Pancreas (tissue), 10 donors: ENCODE results near the gene ELL3. TPM values are rescaled to one million over a fixed set of nuclear protein-coding genes. Genes with fewer than 3 reads are reported as not detected.
A peak's percentile ranks its signal among the peaks of the same experiment; 100 is the strongest.
"Not testable (repeated sequence)": the region's sequence is repeated elsewhere in the genome, so short reads cannot be mapped to it uniquely, and the experiment has no call there.

ENCODE experiments used
- ATAC-seq, 4 donors: fragments of 200-7000 bp; cut with Tn5 transposase; one replicate each; pipeline versions ENCODE4 v1.8.0 to v1.9.1; 2020; ENCODE audit warnings: mild to moderate bottlenecking in 4 of 4, moderate library complexity in 4 of 4
- DNase-seq, 6 donors: peaks; one replicate each; pipeline ENCODE4 v3.0.0-alpha.2; 2020
- FAIRE-seq: peaks from 2 replicates; lab custom pipeline; 2012; peaks lifted over from hg19 to GRCh38; lab: Jason Lieb, UNC
- H3K27ac ChIP-seq, 4 donors: fragments of 200-600 bp; sonication (generic); 1 replicate in 3 of 4; 2 replicates in 1 of 4; pipeline versions ENCODE4 v1.5.0 to v1.8.0; 2020
- H3K27me3 ChIP-seq, 4 donors: fragments of 200-600 bp; one replicate each; pipeline ENCODE4 v1.8.0; 2021
- H3K36me3 ChIP-seq, 3 donors: fragments of 200-600 bp; sonication (generic) in 1 of 3; one replicate each; pipeline versions ENCODE4 v1.5.0 to v1.8.0; 2020 to 2021
- H3K4me1 ChIP-seq, 3 donors: fragments of 200-600 bp; one replicate each; pipeline ENCODE4 v1.8.0; 2021
- H3K4me3 ChIP-seq, 4 donors: fragments of 200-600 bp; sonication (generic) in 2 of 4; one replicate each; pipeline versions ENCODE4 v1.5.0 to v1.8.0; 2020 to 2021
- H3K9me3 ChIP-seq, 4 donors: fragments of 200-600 bp; one replicate each; pipeline ENCODE4 v1.8.0; 2021
- WGBS, 2 donors: extraction: QIAGEN DNeasy Blood & Tissue Kit; methylation state at CpG; one replicate each; pipeline ENCODE4 v1.1.7; 2013; 5-methylcytosine and 5-hydroxymethylcytosine counted together
- intact Hi-C, 3 donors: fragments of 100-400 bp; cut with DNase I; formaldehyde crosslinking; loops; one replicate each; pipeline versions ENCODE4 v1.11.1 to v1.14.2; 2022
- microRNA-seq, 2 donors: library from miRNA; unstranded; fragments of <30 nt; microRNA quantifications; one replicate each; pipeline versions ENCODE4 to v1.1.0, GENCODE V29; 2019 to 2020
- polyA plus RNA-seq, 2 donors: library from polyadenylated mRNA; stranded (reverse); fragments of 200-250 nt; gene quantifications; one replicate each; pipeline ENCODE4 v1.2.3, GENCODE V29; 2013
- total RNA-seq, 6 donors: library from RNA; stranded (reverse); fragmentation: NEBNext Ultra II Directional in 4 of 6; extraction: Animal tissue kit (Norgen Biotek cat#: 25700) in 4 of 6; gene quantifications; one replicate each; pipeline versions ENCODE4 v1.2.1 to v1.2.4, GENCODE V29; 2021 to 2023
- TF ChIP-seq, protein P1 (sequence below), 4 donors: fragments of 200-600 bp; sonication (generic) in 3 of 4; IDR thresholded peaks; one replicate each; pipeline versions ENCODE4 v1.5.0 to v1.8.0; 2021; ENCODE audit warnings: antibody characterized with exemption in 4 of 4
- donor health status: healthy with polysubstance abuse.
- donor health status: DM: no; HTN: no; CAD: no; lungs with moderate emphysema.
- donor health status: DM: no; HTN: no; CAD: no.
- donor health status: control.
- donor health status: control.
- donor health status: Bipolar disorder and iron deficiency.
- donor health status: DM: yes; HTN: yes; CAD: no.
- donor health status: DM: no; HTN: no; CAD: no.
- donor health status: DM: no; HTN: no; CAD: no.
- donor health status: DM: yes; HTN: yes; CAD: no.

ELL3 gene
- total and polyA plus RNA-seq, 8 donors = 1.2 to 3.1 (median 2.0) TPM

DNA sequence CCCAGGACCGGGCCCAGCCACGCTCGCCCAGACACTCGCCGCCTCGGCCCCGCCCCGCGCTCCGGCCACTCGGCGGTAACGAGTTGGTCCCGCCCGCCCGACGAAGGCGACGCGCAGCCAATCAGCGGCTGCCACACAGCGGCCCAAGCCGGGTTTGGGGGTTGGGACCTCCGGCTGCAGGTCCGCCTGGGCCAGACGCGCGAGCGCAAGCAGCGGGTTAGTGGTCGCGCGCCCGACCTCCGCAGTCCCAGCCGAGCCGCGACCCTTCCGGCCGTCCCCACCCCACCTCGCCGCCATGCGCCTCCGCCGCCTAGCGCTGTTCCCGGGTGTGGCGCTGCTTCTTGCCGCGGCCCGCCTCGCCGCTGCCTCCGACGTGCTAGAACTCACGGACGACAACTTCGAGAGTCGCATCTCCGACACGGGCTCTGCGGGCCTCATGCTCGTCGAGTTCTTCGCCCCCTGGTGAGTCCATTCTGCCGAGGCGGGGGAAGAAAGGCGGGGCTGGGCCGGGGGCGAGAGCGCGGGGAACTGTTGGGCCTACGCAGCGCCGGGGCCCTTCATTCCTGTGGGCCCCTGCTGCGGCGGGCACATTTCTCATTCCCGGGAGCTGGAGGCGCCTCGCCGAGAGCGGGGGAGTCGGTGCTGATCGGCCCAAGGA is 30.4 kb downstream of the ELL3 start, which contains the start of gene PDIA3:
PDIA3 (plus strand) TSS at position 194 of the 658 bp plus-strand sequence; CDS start at position 296, 102 bp downstream.
- Histone ChIP-seq H3K4me1 (peaks cover 0 to 27% (median 12%) of the 10 kb centered on the region in 3 donors), H3K4me3 (peak within 1 kb of the TSS; percentile 72 to 91 (median 88)), H3K27ac (peak within 1 kb of the TSS; percentile 79 to 93 (median 88))
- 0 to 2% methylated on average over 46 to 84 of the region's 84 CpGs for WGBS, 2 donors
- DNase-seq = peak; percentile 92 to 98 (median 94)
- ATAC-seq = peak; percentile 94 to 97 (median 95)
- H3K27me3 ChIP-seq, H3K36me3 ChIP-seq, intact Hi-C loops, H3K9me3 ChIP-seq, FAIRE-seq: not testable (repeated sequence)

DNA sequence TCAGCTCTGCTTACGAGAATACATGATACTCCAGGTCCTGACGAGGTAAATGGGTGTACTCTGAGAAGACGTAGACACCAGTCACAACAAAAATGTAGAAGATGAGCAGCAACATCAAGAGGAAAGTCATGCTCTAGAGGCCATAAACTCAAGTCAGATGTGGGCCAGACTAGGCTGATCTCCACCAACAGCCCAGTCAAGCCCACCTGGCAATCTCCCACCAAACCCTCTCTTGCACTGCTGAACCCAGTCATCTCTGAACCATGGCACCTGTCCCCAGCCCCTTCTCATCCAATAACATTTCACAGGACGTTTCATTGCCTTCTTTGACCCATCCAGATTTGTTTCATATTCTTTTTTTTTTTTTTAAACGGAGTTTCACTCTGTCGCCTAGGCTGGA is 41.4 kb downstream of the ELL3 start:
- TF ChIP-seq, protein P1, sequence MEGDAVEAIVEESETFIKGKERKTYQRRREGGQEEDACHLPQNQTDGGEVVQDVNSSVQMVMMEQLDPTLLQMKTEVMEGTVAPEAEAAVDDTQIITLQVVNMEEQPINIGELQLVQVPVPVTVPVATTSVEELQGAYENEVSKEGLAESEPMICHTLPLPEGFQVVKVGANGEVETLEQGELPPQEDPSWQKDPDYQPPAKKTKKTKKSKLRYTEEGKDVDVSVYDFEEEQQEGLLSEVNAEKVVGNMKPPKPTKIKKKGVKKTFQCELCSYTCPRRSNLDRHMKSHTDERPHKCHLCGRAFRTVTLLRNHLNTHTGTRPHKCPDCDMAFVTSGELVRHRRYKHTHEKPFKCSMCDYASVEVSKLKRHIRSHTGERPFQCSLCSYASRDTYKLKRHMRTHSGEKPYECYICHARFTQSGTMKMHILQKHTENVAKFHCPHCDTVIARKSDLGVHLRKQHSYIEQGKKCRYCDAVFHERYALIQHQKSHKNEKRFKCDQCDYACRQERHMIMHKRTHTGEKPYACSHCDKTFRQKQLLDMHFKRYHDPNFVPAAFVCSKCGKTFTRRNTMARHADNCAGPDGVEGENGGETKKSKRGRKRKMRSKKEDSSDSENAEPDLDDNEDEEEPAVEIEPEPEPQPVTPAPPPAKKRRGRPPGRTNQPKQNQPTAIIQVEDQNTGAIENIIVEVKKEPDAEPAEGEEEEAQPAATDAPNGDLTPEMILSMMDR (IDR thresholded peaks at IDR 0.05) = no peak
- no peak for FAIRE-seq
- no peaks in the 10 kb centered on the region for H3K36me3 ChIP-seq

DNA sequence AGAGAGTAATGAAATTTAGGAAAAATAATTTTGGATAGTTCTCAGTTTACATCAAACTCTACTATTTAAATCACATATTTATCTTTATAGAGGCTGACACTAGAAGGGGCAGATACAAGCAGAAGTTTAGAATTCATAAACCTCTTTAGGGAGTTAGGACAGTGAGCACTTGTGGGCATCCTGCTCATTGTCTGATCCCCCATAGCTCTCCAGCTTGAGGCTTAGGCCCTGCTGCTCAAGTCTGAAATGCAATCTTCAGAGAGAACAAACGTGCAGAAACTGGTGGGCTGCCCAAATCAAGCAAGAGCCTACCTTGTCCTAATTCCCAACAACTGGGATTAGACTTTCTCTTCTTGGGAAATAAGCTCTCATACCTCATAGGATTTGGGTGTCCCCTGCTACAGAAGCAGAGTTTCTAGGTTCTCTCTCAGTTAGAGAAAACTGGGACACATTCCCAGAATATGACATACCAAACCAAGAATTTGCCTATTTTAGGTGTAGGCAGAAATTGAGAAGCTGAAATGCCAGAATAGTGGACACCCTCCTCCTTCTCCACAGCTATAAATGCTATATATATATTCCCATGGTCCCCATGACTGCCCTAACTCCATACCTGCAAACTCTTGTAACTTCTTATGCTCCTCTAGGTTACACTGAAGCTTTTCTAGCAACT is 48.6 kb downstream of the ELL3 start:
- 74 to 77% methylated on average over 1 of the region's 1 CpG for WGBS, 2 donors
- FAIRE-seq, H3K27ac ChIP-seq, H3K4me3 ChIP-seq, DNase-seq, H3K36me3 ChIP-seq, ATAC-seq, intact Hi-C loops, H3K9me3 ChIP-seq, H3K27me3 ChIP-seq, H3K4me1 ChIP-seq: not testable (repeated sequence)

More for the DNA sequence above, 41.4 kb downstream of the ELL3 start:
- DNase-seq = no peak
- no peaks in the 10 kb centered on the region for H3K4me1 ChIP-seq
- H3K9me3 ChIP-seq = no peaks in the 10 kb centered on the region
- no peak for ATAC-seq
- H3K27ac ChIP-seq = no peak overlapping the region
- H3K27me3 ChIP-seq = no peaks in the 10 kb centered on the region
- 87 to 90% methylated on average over 6 of the region's 6 CpGs for WGBS, 2 donors
- intact Hi-C loops = no loop called here
- no peak overlapping the region for H3K4me3 ChIP-seq

DNA sequence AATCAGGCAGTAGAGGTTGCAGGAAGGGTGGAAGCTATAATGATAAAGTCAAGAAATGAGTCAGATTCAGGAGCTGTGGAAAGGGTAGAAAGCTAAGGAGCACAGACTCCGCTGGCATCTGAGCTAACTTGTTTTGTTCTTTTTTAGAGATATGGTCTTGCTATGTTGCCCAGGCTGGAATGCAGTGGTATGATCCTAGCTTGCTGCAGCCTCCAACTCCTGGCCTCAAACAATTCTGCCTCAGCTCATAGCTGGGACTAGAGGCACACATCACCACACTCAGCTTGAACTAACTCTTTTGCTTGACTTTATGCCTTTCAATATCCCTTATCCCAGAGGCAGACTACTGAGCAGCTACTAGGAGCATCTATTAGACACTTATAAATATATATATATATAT is 50.5 kb downstream of the ELL3 start:
- ATAC-seq, H3K27me3 ChIP-seq, intact Hi-C loops, H3K9me3 ChIP-seq, H3K4me1 ChIP-seq, H3K36me3 ChIP-seq, H3K4me3 ChIP-seq, DNase-seq, FAIRE-seq, H3K27ac ChIP-seq: not testable (repeated sequence)
- WGBS, 2 donors = 100% methylated on average over 1 of the region's 1 CpG

DNA sequence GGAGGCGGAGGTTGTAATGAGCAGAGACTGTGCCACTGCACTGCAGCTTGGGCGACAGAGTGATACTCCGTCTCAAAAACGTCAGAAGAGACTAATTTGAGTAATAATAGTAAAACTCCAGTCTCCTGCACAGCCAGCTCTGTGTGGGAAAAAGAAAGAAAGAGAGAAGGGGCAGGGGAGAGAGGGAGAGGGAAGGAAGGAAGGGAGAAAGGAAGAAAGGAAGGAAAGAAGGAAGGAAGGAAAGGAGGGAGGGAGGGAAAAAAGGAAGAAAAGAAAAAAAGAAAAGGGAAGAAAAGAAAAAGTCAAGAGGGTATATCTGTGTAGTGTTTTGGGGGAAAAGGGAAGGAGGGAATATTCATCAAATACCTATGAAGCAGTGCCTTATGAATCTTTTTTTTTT is 53.6 kb downstream of the ELL3 start:
- Histone ChIP-seq H3K36me3 (no peaks in the 10 kb centered on the region), H3K9me3 (no peaks in the 10 kb centered on the region), H3K4me3 (no peak overlapping the region), H3K4me1 (no peaks in the 10 kb centered on the region), H3K27ac (no peak overlapping the region), H3K27me3 (no peaks in the 10 kb centered on the region)
- TF ChIP-seq, protein P1 (IDR thresholded peaks at IDR 0.05) = no peak
- intact Hi-C loops = no loop called here
- FAIRE-seq (no peak), DNase-seq (no peak), ATAC-seq (no peak)
- 75% methylated on average over 4 of the region's 4 CpGs for WGBS, 2 donors

Small RNAs within 50 kb of the gene (microRNA-seq; reads per million reads assigned to microRNA genes)
- 0 to 1.9 reads per million in 2 donors for gene MIR1282

Other genes with a start within 250 kb of the ELL3 start
- gene PPIP5K1, start 186.8 kb downstream of the ELL3 start, total RNA-seq = 10 to 100 TPM; 13.3 to 39.9 (median 17.2) TPM
- gene PPIP5K1, start 186.8 kb downstream of the ELL3 start, polyA plus RNA-seq = 10 to 100 TPM; 11.3 to 16.0 TPM
- gene CKMT1B, start 182.9 kb downstream of the ELL3 start, total RNA-seq = 1 to 10 TPM in 5 of 6 donors, under 1 TPM in 1; 0.97 to 3.5 (median 3.1) TPM
- 1 to 10 TPM; 2.7 to 8.5 TPM for gene CKMT1B, start 182.9 kb downstream of the ELL3 start, polyA plus RNA-seq
- under 1 TPM in 5 of 6 donors, not detected in 1; 0.28 to 0.43 (median 0.32) TPM for gene STRC, start 158.2 kb downstream of the ELL3 start, total RNA-seq
- gene STRC, start 158.2 kb downstream of the ELL3 start, polyA plus RNA-seq = under 1 TPM; 0.46 to 0.82 TPM
- gene CATSPER2, start 128.1 kb downstream of the ELL3 start, total RNA-seq = 1 to 10 TPM; 1.2 to 4.2 (median 1.9) TPM
- gene CATSPER2, start 128.1 kb downstream of the ELL3 start, polyA plus RNA-seq = 1 to 10 TPM; 8.3 to 9.9 TPM
- 1 to 10 TPM in 5 of 6 donors, under 1 TPM in 1; 0.93 to 4.6 (median 3.6) TPM for gene CKMT1A, start 83.1 kb downstream of the ELL3 start, total RNA-seq
- 1 to 10 TPM; 2.0 to 6.7 TPM for gene CKMT1A, start 83.1 kb downstream of the ELL3 start, polyA plus RNA-seq
- 100 to 1,000 TPM; 130 to 290 (median 248) TPM for gene PDIA3, start 30.5 kb downstream of the ELL3 start, total RNA-seq
- 100 to 1,000 TPM; 144 to 189 TPM for gene PDIA3, start 30.5 kb downstream of the ELL3 start, polyA plus RNA-seq
- 100 to 1,000 TPM; 245 to 540 (median 381) TPM for gene SERF2, start 15.4 kb upstream of the ELL3 start, total RNA-seq
- 1,000 to 10,000 TPM in 1 of 2 donors, 100 to 1,000 TPM in 1; 943 to 1,722 TPM for gene SERF2, start 15.4 kb upstream of the ELL3 start, polyA plus RNA-seq
- under 1 TPM in 2 of 6 donors, not detected in 4; 0.14 to 0.22 TPM for gene SERINC4, start 23.3 kb upstream of the ELL3 start, total RNA-seq
- gene SERINC4, start 23.3 kb upstream of the ELL3 start, polyA plus RNA-seq = under 1 TPM; 0.23 to 0.47 TPM
- gene HYPK, start 23.6 kb upstream of the ELL3 start, total RNA-seq = 1 to 10 TPM; 3.1 to 7.1 (median 5.1) TPM
- gene HYPK, start 23.6 kb upstream of the ELL3 start, polyA plus RNA-seq = 10 to 100 TPM in 1 of 2 donors, 1 to 10 TPM in 1; 5.0 to 25.6 TPM
- gene MFAP1, start 47.7 kb upstream of the ELL3 start, total RNA-seq = 10 to 100 TPM in 2 of 6 donors, 1 to 10 TPM in 4; 5.2 to 11.9 (median 7.5) TPM
- gene MFAP1, start 47.7 kb upstream of the ELL3 start, polyA plus RNA-seq = 10 to 100 TPM in 1 of 2 donors, 1 to 10 TPM in 1; 5.0 to 10.1 TPM
- gene WDR76, start 50.0 kb upstream of the ELL3 start, total RNA-seq = 1 to 10 TPM; 2.3 to 3.3 (median 2.7) TPM
- gene WDR76, start 50.0 kb upstream of the ELL3 start, polyA plus RNA-seq = 1 to 10 TPM in 1 of 2 donors, under 1 TPM in 1; 0.72 to 1.2 TPM